Gastroesophageal sphincter (tissue), 3 donors: ENCODE results near the gene PLCZ1.
"Not testable (repeated sequence)": the region's sequence is repeated elsewhere in the genome, so short reads cannot be mapped to it uniquely, and the experiment has no call there.

Experiments
- EP300 ChIP-seq: sonication (generic); formaldehyde crosslinking; IDR thresholded peaks from one replicate; pipeline ENCODE4 v1.6.1; 2017; ENCODE audit warnings: antibody characterized with exemption, mild to moderate bottlenecking
- TF ChIP-seq, protein P1 (sequence below), 4 experiments: fragments of 200-600 bp in 2 of 4; fragments of 450-650 bp in 2 of 4; sonication (generic) in 1 of 4; IDR thresholded peaks; one replicate each; pipeline ENCODE4 v1.5.1; 2017 to 2019; ENCODE audit warnings: antibody characterized with exemption in 4 of 4, mild to moderate bottlenecking in 2 of 4, moderate library complexity in 2 of 4

DNA sequence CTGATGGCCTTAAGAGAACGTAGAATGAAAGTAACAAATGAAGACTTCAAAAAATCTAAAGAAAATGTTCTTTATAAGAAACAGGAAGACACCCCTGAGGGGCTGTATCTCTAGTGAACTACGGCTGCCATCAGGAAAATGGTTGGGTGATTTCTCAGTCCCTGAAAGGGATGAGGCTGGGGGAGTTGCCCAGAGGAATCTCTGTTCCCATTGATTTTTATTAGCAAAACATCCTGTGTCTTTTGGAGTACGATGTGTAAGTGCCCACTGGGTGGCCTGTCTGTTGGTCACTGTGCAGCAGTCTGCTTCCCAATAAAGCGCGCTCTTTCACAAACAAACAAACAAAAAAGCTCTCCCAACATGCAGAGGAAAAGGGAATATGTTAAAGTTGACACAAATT lies 43.8 kb downstream of the PLCZ1 start:
- TF ChIP-seq, protein P1, sequence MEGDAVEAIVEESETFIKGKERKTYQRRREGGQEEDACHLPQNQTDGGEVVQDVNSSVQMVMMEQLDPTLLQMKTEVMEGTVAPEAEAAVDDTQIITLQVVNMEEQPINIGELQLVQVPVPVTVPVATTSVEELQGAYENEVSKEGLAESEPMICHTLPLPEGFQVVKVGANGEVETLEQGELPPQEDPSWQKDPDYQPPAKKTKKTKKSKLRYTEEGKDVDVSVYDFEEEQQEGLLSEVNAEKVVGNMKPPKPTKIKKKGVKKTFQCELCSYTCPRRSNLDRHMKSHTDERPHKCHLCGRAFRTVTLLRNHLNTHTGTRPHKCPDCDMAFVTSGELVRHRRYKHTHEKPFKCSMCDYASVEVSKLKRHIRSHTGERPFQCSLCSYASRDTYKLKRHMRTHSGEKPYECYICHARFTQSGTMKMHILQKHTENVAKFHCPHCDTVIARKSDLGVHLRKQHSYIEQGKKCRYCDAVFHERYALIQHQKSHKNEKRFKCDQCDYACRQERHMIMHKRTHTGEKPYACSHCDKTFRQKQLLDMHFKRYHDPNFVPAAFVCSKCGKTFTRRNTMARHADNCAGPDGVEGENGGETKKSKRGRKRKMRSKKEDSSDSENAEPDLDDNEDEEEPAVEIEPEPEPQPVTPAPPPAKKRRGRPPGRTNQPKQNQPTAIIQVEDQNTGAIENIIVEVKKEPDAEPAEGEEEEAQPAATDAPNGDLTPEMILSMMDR (IDR thresholded peaks at IDR 0.05), result not testable (repeated sequence)
- TF ChIP-seq EP300, result not testable (repeated sequence)
